ENCODE measurements around the gene HOXB5.

Gene HOXB5

GRCh38 chr17:48559122-48559839 is 34.3 kb downstream of the HOXB5 start:
- no peak for TF ChIP-seq EZH2phosphoT487 (IDR thresholded peaks at IDR 0.05; ENCODE audit: low read depth)
- TF ChIP-seq, protein P1, sequence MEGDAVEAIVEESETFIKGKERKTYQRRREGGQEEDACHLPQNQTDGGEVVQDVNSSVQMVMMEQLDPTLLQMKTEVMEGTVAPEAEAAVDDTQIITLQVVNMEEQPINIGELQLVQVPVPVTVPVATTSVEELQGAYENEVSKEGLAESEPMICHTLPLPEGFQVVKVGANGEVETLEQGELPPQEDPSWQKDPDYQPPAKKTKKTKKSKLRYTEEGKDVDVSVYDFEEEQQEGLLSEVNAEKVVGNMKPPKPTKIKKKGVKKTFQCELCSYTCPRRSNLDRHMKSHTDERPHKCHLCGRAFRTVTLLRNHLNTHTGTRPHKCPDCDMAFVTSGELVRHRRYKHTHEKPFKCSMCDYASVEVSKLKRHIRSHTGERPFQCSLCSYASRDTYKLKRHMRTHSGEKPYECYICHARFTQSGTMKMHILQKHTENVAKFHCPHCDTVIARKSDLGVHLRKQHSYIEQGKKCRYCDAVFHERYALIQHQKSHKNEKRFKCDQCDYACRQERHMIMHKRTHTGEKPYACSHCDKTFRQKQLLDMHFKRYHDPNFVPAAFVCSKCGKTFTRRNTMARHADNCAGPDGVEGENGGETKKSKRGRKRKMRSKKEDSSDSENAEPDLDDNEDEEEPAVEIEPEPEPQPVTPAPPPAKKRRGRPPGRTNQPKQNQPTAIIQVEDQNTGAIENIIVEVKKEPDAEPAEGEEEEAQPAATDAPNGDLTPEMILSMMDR (IDR thresholded peaks at IDR 0.05; ENCODE audit: low read depth, low read length) = peak; percentile 9; the same call in 1 of the 2 replicates
- H3K9me3 ChIP-seq (ENCODE audit: insufficient read depth, low read length) = no peaks in the 10 kb centered on the region
- H3K27me3 ChIP-seq (ENCODE audit: low read depth, low read length) = no peaks in the 10 kb centered on the region
- no peak overlapping the region for H3K4me2 ChIP-seq (ENCODE audit: low read length)
- no peak overlapping the region for H3K4me3 ChIP-seq (ENCODE audit: low read length)
- no peak overlapping the region for H3K9ac ChIP-seq (ENCODE audit: low read length)
- H2AFZ ChIP-seq (ENCODE audit: low read depth, low read length) = no peak overlapping the region
- H3K27ac ChIP-seq (ENCODE audit: low read length) = no peak overlapping the region
- H3K79me2 ChIP-seq (ENCODE audit: low read length) = peaks cover 40% of the 10 kb centered on the region
- no peaks in the 10 kb centered on the region for H4K20me1 ChIP-seq (ENCODE audit: insufficient read depth, low read length)
- peaks cover 48% of the 10 kb centered on the region for H3K4me1 ChIP-seq (ENCODE audit: low read length)
- H3K36me3 ChIP-seq (replicated peaks; ENCODE audit: low read depth, low read length) = peaks cover 19% of the 10 kb centered on the region

GRCh38 chr17:48558831-48559121 is 34.8 kb downstream of the HOXB5 start:
- Histone ChIP-seq H3K27me3 (ENCODE audit: low read depth, low read length) (no peaks in the 10 kb centered on the region), H3K9me3 (ENCODE audit: insufficient read depth, low read length) (no peaks in the 10 kb centered on the region), H3K36me3 (replicated peaks; ENCODE audit: low read depth, low read length) (peaks cover 20% of the 10 kb centered on the region), H3K4me1 (ENCODE audit: low read length) (peaks cover 51% of the 10 kb centered on the region), H4K20me1 (ENCODE audit: insufficient read depth, low read length) (no peaks in the 10 kb centered on the region), H3K4me3 (ENCODE audit: low read length) (no peak overlapping the region), H2AFZ (ENCODE audit: low read depth, low read length) (no peak overlapping the region), H3K4me2 (ENCODE audit: low read length) (no peak overlapping the region), H3K27ac (ENCODE audit: low read length) (no peak overlapping the region), H3K79me2 (ENCODE audit: low read length) (peaks cover 41% of the 10 kb centered on the region), H3K9ac (ENCODE audit: low read length) (no peak overlapping the region)
- TF ChIP-seq EZH2phosphoT487 (IDR thresholded peaks at IDR 0.05; ENCODE audit: low read depth) = no peak
- TF ChIP-seq, protein P1 (IDR thresholded peaks at IDR 0.05; ENCODE audit: low read depth, low read length) = no peak

- Histone ChIP-seq H3K27ac (ENCODE audit: low read length) (no peak overlapping the region), H3K9me3 (ENCODE audit: insufficient read depth, low read length) (no peaks in the 10 kb centered on the region), H3K9ac (ENCODE audit: low read length) (no peak overlapping the region), H3K79me2 (ENCODE audit: low read length) (peaks cover 39% of the 10 kb centered on the region), H2AFZ (ENCODE audit: low read depth, low read length) (no peak overlapping the region), H3K4me1 (ENCODE audit: low read length) (peaks cover 51% of the 10 kb centered on the region), H4K20me1 (ENCODE audit: insufficient read depth, low read length) (no peaks in the 10 kb centered on the region), H3K36me3 (replicated peaks; ENCODE audit: low read depth, low read length) (peaks cover 16% of the 10 kb centered on the region), H3K27me3 (ENCODE audit: low read depth, low read length) (no peaks in the 10 kb centered on the region), H3K4me3 (ENCODE audit: low read length) (no peak overlapping the region), H3K4me2 (ENCODE audit: low read length) (no peak overlapping the region)
- TF ChIP-seq EZH2phosphoT487 (IDR thresholded peaks at IDR 0.05; ENCODE audit: low read depth) = no peak
- TF ChIP-seq, protein P1 (IDR thresholded peaks at IDR 0.05; ENCODE audit: low read depth, low read length) = no peak
Measured at GRCh38 chr17:48558057-48558830, 35.3 kb downstream of the HOXB5 start.
